NCI-H345 (cell line): ENCODE data around the gene SHB.
A peak's percentile ranks its signal among the peaks of the same experiment; 100 is the strongest.
"Not testable (repeated sequence)": the region's sequence is repeated elsewhere in the genome, so short reads cannot be mapped to it uniquely, and the experiment has no call there.

ENCODE experiments used
- DNase-seq: peaks from one replicate; lab custom pipeline; 2025; lab: John Stamatoyannopoulos, UW

SHB gene

GRCh38 chr9:38063363-38063707, 5.7 kb downstream of the SHB start:
- DNase-seq = no peak

DNA sequence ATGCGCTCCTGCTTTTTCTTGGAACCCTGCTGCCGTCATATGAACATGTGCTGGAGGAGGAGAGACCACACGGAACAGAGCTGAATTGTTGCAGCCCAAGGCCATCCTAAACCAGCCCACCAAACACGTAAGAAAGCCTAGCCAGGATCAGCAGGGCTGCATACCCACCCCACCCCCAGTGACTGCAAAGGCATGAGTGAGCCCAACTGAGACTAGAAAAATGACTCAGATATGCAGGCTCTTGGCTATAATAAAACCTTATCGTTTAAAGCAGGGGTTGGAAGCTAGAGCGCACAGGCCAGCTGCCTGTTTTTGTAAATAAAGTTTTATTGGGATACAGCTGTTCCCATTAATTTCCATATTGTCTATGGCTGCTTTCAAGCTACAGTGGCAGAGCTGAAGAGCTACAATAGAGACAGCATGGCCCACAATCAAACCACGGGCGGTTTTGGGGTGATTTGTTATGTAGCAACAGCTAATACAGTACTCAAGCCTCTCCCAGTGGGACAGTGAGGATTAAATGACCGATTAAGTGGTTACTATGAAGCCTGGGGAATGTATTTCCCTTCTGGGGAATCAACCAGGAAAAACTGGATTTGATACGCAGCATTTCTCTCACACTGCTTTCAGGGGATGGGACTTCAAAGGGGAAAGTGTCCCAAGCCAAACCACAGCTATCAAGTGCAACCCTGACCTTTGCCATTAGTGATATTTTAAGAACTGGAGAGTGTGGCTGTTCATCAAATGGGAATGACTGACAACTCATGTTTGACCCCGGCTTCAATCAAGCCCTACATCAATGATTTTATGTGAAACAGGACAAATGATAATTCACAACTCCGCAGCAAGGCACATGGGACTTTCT, 6.3 kb downstream of the SHB start:
- DNase-seq = no peak

DNA sequence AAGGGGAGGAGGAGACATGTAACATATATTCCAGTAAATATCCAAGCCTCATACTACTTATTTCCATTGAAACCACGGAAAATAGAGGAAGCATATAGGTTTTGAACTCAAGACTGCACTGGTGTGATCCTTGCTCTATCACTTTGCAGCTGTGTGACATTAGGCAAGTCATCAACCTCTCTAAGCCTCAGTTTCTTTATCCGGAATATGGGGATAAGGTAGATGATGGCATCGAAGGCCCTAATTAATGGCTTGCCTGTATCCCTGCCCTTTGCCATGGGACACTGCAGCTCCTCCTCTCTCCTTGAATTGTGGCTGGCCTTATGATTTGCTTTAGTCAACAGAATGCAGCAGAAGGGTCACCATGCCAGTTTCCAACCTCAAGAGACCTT, 6.9 kb downstream of the SHB start:
- no peak for DNase-seq

DNA sequence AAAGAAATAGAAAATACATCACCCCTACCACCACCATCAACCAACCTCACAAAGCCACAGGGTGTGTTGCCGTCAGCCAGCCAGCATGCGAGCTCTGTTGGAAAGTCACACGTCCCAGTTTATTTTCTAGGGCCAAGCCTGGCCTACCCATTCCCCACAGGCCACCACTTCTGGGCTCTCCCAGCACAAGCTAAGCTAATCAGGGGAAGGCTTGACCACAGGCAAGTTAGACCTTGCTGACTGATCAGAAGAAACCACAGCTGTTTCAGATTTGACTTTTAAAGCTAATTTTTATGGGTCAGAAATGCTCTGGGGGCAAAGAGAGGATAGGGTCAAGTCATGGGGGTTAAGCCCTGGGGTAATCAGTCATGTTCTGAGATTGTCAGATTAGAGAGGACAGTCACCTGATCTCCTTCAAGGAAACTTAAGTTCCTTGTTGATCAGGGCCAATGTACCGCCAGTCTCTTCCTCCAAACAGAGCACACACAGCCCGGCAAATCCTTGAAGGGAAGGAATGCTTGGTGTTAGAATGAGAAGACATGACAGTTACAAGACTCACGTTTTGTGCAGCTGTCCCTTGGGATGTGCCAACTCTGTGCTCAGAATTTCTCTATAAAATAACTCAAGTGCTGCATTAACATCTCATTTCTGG, 7.6 kb downstream of the SHB start:
- no peak for DNase-seq

DNA sequence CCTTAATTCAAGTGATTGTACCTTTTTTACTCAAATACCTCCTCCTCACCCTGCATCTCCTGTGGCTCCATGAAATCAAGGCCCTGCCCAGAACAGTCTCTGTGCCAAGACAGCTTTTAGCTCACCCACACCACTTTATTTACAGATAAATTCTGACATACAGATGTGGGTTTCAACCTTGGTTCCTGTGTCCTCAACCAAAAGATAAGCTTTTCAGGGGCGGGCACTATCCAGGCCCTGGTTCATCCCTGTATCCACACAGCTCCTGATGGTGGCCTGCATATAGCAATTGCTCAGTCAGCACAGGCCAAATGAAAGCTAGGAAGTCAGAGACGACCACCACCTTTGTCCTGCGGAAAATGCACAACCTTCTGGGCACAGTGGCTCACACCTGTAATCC, 8.3 kb downstream of the SHB start:
- DNase-seq = no peak

DNA sequence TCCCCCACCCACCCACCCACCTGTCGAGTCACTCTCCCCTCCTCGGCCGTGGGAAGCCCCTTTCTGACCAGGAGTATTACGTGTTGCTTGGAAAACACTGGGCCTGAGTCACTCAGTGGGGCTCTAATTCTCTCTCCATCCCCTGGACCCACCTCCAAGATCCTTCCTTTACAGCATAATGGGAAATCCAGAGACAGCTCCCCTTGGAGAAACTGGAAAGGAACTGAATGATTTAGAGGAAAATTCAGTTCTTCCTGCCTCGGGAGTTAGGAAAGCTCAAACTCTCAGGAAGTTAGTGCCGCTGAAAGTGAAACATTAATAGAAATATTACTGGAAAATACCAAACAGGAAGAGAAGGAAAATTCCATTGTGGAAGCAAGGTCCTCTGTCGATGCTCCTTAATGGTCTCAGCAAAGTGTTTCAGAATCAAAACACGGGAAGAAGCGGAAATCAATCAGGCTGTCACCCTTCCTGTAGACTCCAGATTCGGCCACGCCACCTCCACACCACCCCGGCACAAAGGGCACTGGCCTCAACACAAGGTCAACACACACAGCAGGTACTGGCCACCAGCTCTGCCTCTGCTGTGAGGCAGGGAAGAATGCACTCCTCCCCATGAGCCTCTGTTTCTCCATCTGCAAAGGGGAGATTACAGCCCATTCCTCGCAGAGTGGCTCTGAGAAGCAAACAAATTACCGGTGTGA, 9.6 kb downstream of the SHB start:
- DNase-seq = no peak

DNA sequence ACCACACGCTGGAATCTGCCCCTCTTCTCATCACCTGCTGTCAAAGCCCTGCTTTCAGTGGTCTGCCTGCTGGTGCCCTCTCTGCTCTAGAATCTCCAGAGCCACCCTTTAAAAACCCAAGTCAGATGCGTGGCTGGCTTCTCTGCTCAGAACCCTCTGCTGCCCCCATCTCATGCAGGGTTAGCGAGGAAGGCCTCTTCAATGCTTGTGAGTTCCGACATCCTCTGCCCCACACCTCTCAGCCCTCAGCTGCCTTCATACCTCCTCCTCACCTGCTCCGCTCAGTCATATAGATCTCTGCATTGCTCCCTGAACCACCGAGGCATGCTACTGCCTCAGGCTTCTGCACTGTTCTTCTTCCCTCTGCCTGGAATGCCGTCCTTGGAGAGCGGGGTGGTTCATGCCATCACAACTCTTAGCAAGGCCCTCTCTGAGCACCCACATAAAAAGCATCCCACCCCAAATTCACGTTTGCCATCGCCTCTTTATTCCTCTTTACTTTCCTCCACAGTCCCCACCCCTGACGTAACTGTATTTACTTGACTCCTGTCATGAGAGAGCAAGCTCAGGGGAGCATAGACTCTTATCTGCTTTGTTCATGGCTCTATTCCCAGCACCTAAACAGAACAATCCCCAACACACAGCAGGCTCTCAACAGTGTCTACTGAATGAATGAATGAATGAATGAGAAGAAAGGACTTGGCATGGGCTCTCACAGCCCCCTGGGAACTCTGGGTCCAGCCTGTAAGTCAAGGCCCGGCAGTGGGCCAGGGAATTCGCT, 10.4 kb downstream of the SHB start:
- DNase-seq = no peak

GRCh38 chr9:38057416-38058195, 11.4 kb downstream of the SHB start:
- DNase-seq = peak; percentile 63

GRCh38 chr9:38054653-38055052, 14.4 kb downstream of the SHB start:
- no peak for DNase-seq

DNA sequence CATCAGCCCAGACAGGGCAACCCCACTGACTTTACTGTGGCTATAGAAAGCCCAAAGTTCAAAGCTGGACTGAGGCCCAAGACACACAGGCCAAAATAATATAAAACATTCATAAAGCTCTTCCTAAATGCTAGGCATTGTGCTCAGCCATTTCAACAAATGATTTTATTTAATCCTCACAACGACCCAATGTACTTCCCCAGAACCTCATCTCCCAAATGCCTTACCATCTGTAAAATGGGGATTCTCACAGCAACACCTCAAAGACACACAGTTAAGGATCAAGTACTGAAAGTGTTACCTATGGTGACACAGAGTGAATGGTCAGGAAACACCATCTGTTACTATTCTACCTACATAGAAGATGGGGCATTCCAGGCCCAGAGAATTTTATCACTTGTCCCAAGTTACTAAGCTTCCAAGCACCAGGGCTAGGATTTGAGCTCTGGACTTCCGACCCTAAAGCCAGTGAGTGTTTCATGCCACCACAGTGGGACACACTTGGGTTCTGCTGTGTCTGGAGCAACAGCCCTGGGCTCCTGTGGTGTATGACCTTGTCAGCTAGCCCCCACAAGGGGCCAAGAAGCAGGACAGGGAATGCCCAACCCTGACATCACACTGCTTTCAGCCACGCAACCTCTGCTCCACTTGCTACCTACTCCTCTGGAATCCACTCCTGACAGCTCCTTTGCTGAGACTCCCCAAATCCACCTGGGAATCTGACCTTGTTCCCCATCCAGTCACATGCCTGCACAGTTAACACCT, 15.1 kb downstream of the SHB start:
- no peak for DNase-seq

- no peak for DNase-seq
Observed at GRCh38 chr9:38051780-38052546, 17.1 kb downstream of the SHB start.

- DNase-seq = no peak
Observed at GRCh38 chr9:38048316-38048969, 20.6 kb downstream of the SHB start.

- peak; percentile 35 for DNase-seq
Observed at GRCh38 chr9:38047301-38048251, 21.5 kb downstream of the SHB start.

- no peak for DNase-seq
Observed at GRCh38 chr9:38046661-38047300, 22.2 kb downstream of the SHB start.

GRCh38 chr9:38045939-38046338, 23.1 kb downstream of the SHB start:
- not testable (repeated sequence) for DNase-seq

GRCh38 chr9:38044706-38045105, 24.3 kb downstream of the SHB start:
- no peak for DNase-seq

DNA sequence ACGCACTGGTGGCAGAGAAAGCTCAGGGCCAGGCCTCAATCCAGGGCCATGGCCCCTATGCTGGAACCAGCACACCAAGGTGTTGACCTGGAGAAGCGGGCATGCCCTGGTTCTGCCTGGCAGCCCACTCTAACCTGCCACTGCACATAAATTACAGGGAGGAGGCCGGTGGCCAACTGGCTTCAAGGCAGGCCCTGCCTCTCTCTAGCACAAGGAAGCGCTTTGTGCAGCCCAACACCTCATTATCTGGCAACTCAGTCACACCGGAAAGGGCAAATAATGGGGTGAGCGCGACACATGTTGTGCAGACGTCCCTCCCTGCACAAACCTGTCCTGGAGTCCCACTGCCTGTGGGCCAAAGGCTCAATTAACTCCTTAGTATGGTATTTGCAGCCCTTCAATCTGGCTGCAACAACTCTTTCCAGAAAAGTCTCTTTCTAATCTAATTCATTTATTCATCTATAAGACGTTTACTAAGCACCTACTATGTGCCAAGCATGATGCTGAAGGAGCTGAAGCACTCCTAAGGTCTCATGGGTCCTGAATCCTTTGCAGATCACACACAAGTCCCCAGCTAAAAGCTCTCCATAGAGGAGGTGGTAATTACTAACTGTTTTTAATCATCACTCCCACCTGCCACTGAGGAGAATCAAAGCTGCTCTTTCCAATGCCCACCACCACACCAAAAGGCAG, 24.9 kb downstream of the SHB start:
- DNase-seq = no peak
